ENCODE results near the gene SDK2. TPM values are rescaled to one million over a fixed set of nuclear protein-coding genes. Genes with fewer than 3 reads are reported as not detected.
A peak's percentile ranks its signal among the peaks of the same experiment; 100 is the strongest.

SDK2 gene
- total and polyA plus RNA-seq, 8 donors, result 0.04 to 0.31 (median 0.17) TPM

DNA sequence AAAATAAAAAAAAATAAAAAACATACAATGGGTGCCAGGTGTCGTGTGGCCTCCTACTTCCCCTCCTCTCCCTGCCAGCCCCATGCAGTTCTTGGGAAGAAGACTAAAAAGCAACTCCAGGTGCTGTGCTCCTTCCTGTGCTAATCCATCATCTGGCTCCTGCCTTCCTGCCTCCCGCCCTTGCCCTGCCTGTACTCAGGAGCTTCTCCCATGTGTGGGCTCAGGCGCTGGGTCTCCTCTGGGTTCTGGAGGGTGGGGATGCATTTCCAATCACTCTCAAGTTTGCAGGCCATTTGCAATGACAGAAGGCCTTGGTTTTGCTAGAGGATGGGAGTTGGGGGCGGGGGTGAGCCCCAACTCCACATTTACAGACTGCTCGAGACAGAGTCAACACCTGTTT is 122.9 kb downstream of the SDK2 start:
- Histone ChIP-seq H3K4me3 (no peak overlapping the region), H3K4me1 (no peaks in the 10 kb centered on the region), H3K9me3 (no peaks in the 10 kb centered on the region), H3K27me3 (no peaks in the 10 kb centered on the region), H3K27ac (no peak overlapping the region), H3K36me3 (no peaks in the 10 kb centered on the region)
- ATAC-seq, result no peak
- intact Hi-C loops (cut with DNase I), result no loop called here
- no peak for DNase-seq
- FAIRE-seq, result no peak
- TF ChIP-seq, protein P1, sequence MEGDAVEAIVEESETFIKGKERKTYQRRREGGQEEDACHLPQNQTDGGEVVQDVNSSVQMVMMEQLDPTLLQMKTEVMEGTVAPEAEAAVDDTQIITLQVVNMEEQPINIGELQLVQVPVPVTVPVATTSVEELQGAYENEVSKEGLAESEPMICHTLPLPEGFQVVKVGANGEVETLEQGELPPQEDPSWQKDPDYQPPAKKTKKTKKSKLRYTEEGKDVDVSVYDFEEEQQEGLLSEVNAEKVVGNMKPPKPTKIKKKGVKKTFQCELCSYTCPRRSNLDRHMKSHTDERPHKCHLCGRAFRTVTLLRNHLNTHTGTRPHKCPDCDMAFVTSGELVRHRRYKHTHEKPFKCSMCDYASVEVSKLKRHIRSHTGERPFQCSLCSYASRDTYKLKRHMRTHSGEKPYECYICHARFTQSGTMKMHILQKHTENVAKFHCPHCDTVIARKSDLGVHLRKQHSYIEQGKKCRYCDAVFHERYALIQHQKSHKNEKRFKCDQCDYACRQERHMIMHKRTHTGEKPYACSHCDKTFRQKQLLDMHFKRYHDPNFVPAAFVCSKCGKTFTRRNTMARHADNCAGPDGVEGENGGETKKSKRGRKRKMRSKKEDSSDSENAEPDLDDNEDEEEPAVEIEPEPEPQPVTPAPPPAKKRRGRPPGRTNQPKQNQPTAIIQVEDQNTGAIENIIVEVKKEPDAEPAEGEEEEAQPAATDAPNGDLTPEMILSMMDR (IDR thresholded peaks at IDR 0.05), result no peak
- 74 to 76% methylated on average over 5 of the region's 5 CpGs for WGBS, 2 donors

DNA sequence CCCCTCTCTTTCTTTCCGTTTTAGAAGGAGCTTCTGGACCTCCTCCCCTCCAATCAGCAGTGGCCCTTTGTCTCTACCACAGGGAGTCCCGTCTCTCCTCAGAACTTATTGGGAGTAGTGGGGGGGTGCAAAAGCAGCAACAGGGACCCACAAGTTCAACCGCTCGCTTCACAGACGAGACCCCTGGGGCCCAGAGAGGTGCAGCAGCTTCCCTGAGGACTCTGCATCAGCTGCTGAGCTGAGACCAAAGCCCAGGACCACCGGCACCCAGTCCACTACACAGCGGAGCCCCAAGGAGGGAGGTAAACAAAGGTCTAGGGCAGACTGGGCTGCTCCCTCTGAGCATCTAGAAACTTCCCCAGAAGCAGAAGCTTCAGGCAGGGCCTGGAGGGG is 123.9 kb downstream of the SDK2 start:
- H3K27me3 ChIP-seq, result no peaks in the 10 kb centered on the region
- ATAC-seq (no peak), FAIRE-seq (no peak), DNase-seq (no peak)
- H3K4me3 ChIP-seq, result no peak overlapping the region
- no peaks in the 10 kb centered on the region for H3K36me3 ChIP-seq
- intact Hi-C loops (cut with DNase I), result no loop called here
- H3K27ac ChIP-seq, result no peak overlapping the region
- TF ChIP-seq, protein P1 (IDR thresholded peaks at IDR 0.05), result no peak
- no peaks in the 10 kb centered on the region for H3K4me1 ChIP-seq
- WGBS, 2 donors, result 60 to 65% methylated on average over 7 of the region's 7 CpGs
- no peaks in the 10 kb centered on the region for H3K9me3 ChIP-seq

DNA sequence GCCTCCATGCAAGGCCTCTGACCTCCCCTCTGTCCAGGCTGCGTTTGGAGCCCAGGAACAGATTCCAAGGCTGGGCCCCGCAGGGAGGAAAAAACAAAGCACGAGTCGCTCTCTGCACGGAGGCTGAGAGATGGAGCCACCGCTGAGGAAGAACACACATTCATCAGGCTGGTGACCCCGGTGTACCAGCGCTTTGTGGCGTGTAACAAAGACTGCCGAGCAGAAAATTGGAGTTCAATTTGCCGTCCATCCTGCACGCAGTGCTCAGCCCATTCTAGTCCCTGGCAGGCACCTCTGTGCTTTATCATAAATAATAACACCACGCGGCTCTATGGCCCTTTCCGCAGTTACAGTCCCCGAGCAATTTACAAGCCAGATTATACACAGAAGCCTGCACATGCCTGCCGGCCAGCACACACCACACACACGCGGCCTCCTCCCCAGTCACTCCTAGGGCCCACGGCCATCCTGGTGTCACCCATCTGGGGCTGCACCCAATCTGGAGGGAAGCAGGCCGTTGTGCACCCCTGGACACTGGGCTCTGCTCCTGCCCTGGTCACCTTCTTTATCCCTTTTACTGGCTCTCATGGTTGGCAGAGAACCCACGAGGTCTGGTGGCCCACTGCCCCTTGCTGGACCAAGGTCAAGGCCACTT is 124.4 kb downstream of the SDK2 start:
- no peak for FAIRE-seq

DNA sequence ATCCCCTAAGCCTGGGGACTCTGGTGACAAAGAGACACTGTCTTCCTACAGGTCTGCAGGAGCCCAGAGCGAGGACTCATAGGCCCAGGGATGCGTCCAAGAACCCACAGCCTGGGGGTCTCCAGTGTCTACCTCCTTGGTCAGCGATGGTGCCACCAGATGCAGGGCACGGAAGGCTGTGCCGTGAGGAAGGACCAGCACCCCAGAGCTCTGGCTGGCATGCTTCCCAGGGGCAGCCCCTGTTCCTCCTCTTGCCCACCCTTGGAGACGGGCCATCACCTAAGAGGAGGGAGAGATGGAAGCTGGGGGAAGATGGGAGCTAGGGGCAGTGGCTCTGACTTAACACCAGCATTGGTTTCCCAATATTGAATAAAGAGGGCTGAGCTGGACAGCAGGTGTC is 125.2 kb downstream of the SDK2 start:
- no peak for FAIRE-seq

More for the DNA sequence above, 124.4 kb downstream of the SDK2 start:
- H3K27me3 ChIP-seq, result no peaks in the 10 kb centered on the region
- no peaks in the 10 kb centered on the region for H3K36me3 ChIP-seq
- no peaks in the 10 kb centered on the region for H3K4me1 ChIP-seq
- WGBS, 2 donors, result 69 to 72% methylated on average over 22 of the region's 22 CpGs
- DNase-seq (no peak), ATAC-seq (no peak)
- no peak overlapping the region for H3K27ac ChIP-seq
- no peak overlapping the region for H3K4me3 ChIP-seq
- H3K9me3 ChIP-seq, result no peaks in the 10 kb centered on the region
- TF ChIP-seq, protein P1 (IDR thresholded peaks at IDR 0.05), result no peak
- intact Hi-C loops (cut with DNase I), result no loop called here

DNA sequence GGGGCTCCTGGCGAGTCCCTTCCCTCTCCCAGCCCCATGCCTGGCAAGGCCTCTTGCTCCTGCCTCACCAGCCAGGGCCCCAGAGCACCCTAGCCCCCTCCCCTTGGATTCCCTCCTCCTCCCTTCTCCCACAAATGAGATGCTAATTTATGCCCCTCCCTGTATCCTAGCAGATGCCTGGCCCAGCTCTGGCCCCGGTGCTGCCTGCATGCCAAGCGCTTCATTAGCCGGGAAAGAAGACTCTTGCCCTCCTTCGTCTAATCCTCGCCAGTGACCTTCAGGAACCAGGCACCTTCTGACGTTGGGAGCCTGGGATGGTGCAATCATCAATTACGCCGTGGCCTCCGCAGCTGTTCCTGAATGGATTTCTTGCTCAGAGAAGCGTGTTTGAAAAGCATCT is 127.8 kb downstream of the SDK2 start:
- Histone ChIP-seq H3K4me3 (no peak overlapping the region), H3K36me3 (no peaks in the 10 kb centered on the region), H3K27ac (no peak overlapping the region), H3K4me1 (no peaks in the 10 kb centered on the region), H3K27me3 (peaks cover 0 to 5% (median 0%) of the 10 kb centered on the region in 4 donors), H3K9me3 (no peaks in the 10 kb centered on the region)
- no peak for ATAC-seq
- TF ChIP-seq, protein P1 (IDR thresholded peaks at IDR 0.05), result no peak
- WGBS, 2 donors, result 65 to 70% methylated on average over 11 of the region's 11 CpGs
- no peak for DNase-seq
- FAIRE-seq, result no peak
- intact Hi-C loops (cut with DNase I), result no loop called here

More for the DNA sequence above, 125.2 kb downstream of the SDK2 start:
- ATAC-seq, result no peak
- Histone ChIP-seq H3K27ac (no peak overlapping the region), H3K27me3 (no peaks in the 10 kb centered on the region), H3K4me1 (no peaks in the 10 kb centered on the region), H3K9me3 (no peaks in the 10 kb centered on the region), H3K36me3 (no peaks in the 10 kb centered on the region), H3K4me3 (no peak overlapping the region)
- TF ChIP-seq, protein P1 (IDR thresholded peaks at IDR 0.05), result no peak
- intact Hi-C loops (cut with DNase I), result no loop called here
- peak in 1 of 6 donors; percentile 33 for DNase-seq
- 76 to 88% methylated on average over 6 of the region's 6 CpGs for WGBS, 2 donors
